ENCODE results near the gene CDK8.

The CDK8 gene

GRCh38 chr13:26390203-26390602 lies 136.3 kb downstream of the CDK8 start:
- no peaks in the 10 kb centered on the region for H3K4me1 ChIP-seq
- no peak overlapping the region for H3K9ac ChIP-seq
- peaks cover 46% of the 10 kb centered on the region for H3K36me3 ChIP-seq
- H3K27me3 ChIP-seq, result no peaks in the 10 kb centered on the region
- TF ChIP-seq Cebpa-rat (IDR thresholded peaks at IDR 0.05), result no peak
- H3K9me3 ChIP-seq, result no peaks in the 10 kb centered on the region
- H3K4me3 ChIP-seq, result no peak overlapping the region
- no peaks in the 10 kb centered on the region for H4K20me1 ChIP-seq
- H3K4me2 ChIP-seq, result no peak overlapping the region
- H3K27ac ChIP-seq, result no peak overlapping the region

- no peaks in the 10 kb centered on the region for H3K4me1 ChIP-seq
- H4K20me1 ChIP-seq, result no peaks in the 10 kb centered on the region
- H3K27ac ChIP-seq, result no peak overlapping the region
- no peak overlapping the region for H3K4me3 ChIP-seq
- no peak overlapping the region for H3K9ac ChIP-seq
- H3K9me3 ChIP-seq, result no peaks in the 10 kb centered on the region
- no peak for TF ChIP-seq Cebpa-rat (IDR thresholded peaks at IDR 0.05)
- H3K4me2 ChIP-seq, result no peak overlapping the region
- peaks cover 35% of the 10 kb centered on the region for H3K36me3 ChIP-seq
- no peaks in the 10 kb centered on the region for H3K27me3 ChIP-seq
Observed at GRCh38 chr13:26400545-26400944, 146.6 kb downstream of the CDK8 start.

- Histone ChIP-seq H3K4me1 (no peaks in the 10 kb centered on the region; the same call in 1 of the 2 replicates), H3K9me3 (no peaks in the 10 kb centered on the region), H4K20me1 (no peaks in the 10 kb centered on the region), H3K36me3 (peaks cover 41% of the 10 kb centered on the region), H3K27ac (no peak overlapping the region), H3K4me2 (no peak overlapping the region), H3K4me3 (no peak overlapping the region), H3K9ac (no peak overlapping the region), H3K27me3 (no peaks in the 10 kb centered on the region)
- no peak for TF ChIP-seq Cebpa-rat (IDR thresholded peaks at IDR 0.05)
Observed at GRCh38 chr13:26401069-26401468, 147.1 kb downstream of the CDK8 start.

- no peaks in the 10 kb centered on the region; the same call in 1 of the 2 replicates for H3K4me1 ChIP-seq
- no peaks in the 10 kb centered on the region for H3K27me3 ChIP-seq
- H3K9ac ChIP-seq, result no peak overlapping the region
- TF ChIP-seq Cebpa-rat (IDR thresholded peaks at IDR 0.05), result no peak
- H3K27ac ChIP-seq, result no peak overlapping the region
- H4K20me1 ChIP-seq, result no peaks in the 10 kb centered on the region
- H3K4me3 ChIP-seq, result no peak overlapping the region
- H3K36me3 ChIP-seq, result peaks cover 46% of the 10 kb centered on the region
- no peaks in the 10 kb centered on the region for H3K9me3 ChIP-seq
- no peak overlapping the region for H3K4me2 ChIP-seq
Observed at GRCh38 chr13:26401578-26402021, 147.7 kb downstream of the CDK8 start.

GRCh38 chr13:26406791-26407190 lies 152.9 kb downstream of the CDK8 start:
- Histone ChIP-seq H3K27me3 (no peaks in the 10 kb centered on the region), H3K9ac (no peak overlapping the region), H4K20me1 (no peaks in the 10 kb centered on the region), H3K27ac (no peak overlapping the region), H3K4me1 (no peaks in the 10 kb centered on the region; the same call in 1 of the 2 replicates), H3K36me3 (peaks cover 38% of the 10 kb centered on the region), H3K4me2 (no peak overlapping the region), H3K4me3 (no peak overlapping the region), H3K9me3 (no peaks in the 10 kb centered on the region)
- TF ChIP-seq Cebpa-rat (IDR thresholded peaks at IDR 0.05), result no peak

GRCh38 chr13:26411206-26411605 lies 157.3 kb downstream of the CDK8 start:
- peaks cover 11% of the 10 kb centered on the region for H3K36me3 ChIP-seq
- no peaks in the 10 kb centered on the region for H3K27me3 ChIP-seq
- no peaks in the 10 kb centered on the region for H3K9me3 ChIP-seq
- no peak overlapping the region for H3K9ac ChIP-seq
- no peak overlapping the region for H3K27ac ChIP-seq
- no peak overlapping the region for H3K4me3 ChIP-seq
- H4K20me1 ChIP-seq, result no peaks in the 10 kb centered on the region
- no peak for TF ChIP-seq Cebpa-rat (IDR thresholded peaks at IDR 0.05)
- no peaks in the 10 kb centered on the region for H3K4me1 ChIP-seq
- H3K4me2 ChIP-seq, result no peak overlapping the region

GRCh38 chr13:26412263-26412662 lies 158.3 kb downstream of the CDK8 start:
- no peak overlapping the region for H3K4me2 ChIP-seq
- H3K4me1 ChIP-seq, result no peaks in the 10 kb centered on the region
- no peak for TF ChIP-seq Cebpa-rat (IDR thresholded peaks at IDR 0.05)

GRCh38 chr13:26412936-26413716 lies 159.2 kb downstream of the CDK8 start:
- H3K27ac ChIP-seq, result no peak overlapping the region
- no peaks in the 10 kb centered on the region for H3K4me1 ChIP-seq
- H3K36me3 ChIP-seq, result no peaks in the 10 kb centered on the region
- no peaks in the 10 kb centered on the region for H4K20me1 ChIP-seq
- H3K9ac ChIP-seq, result no peak overlapping the region
- no peak overlapping the region for H3K4me3 ChIP-seq
- TF ChIP-seq Cebpa-rat (IDR thresholded peaks at IDR 0.05), result no peak
- H3K4me2 ChIP-seq, result no peak overlapping the region
- H3K9me3 ChIP-seq, result no peaks in the 10 kb centered on the region
- H3K27me3 ChIP-seq, result no peaks in the 10 kb centered on the region

More at GRCh38 chr13:26412263-26412662, 158.3 kb downstream of the CDK8 start:
- Histone ChIP-seq H3K27me3 (no peaks in the 10 kb centered on the region), H3K9ac (no peak overlapping the region), H4K20me1 (no peaks in the 10 kb centered on the region), H3K9me3 (no peaks in the 10 kb centered on the region), H3K36me3 (0 out of 2 replicates have a peak, but pooled peaks cover under 1% of the 10 kb centered on the region), H3K4me3 (no peak overlapping the region), H3K27ac (no peak overlapping the region)

- Histone ChIP-seq H3K4me2 (no peak overlapping the region), H3K4me3 (no peak overlapping the region), H3K27me3 (no peaks in the 10 kb centered on the region), H3K9me3 (no peaks in the 10 kb centered on the region), H4K20me1 (no peaks in the 10 kb centered on the region), H3K4me1 (no peaks in the 10 kb centered on the region), H3K9ac (no peak overlapping the region), H3K27ac (no peak overlapping the region), H3K36me3 (no peaks in the 10 kb centered on the region)
- TF ChIP-seq Cebpa-rat (IDR thresholded peaks at IDR 0.05), result no peak
Observed at GRCh38 chr13:26420282-26420960, 166.5 kb downstream of the CDK8 start.

- Histone ChIP-seq H3K27me3 (no peaks in the 10 kb centered on the region), H3K4me2 (no peak overlapping the region), H4K20me1 (no peaks in the 10 kb centered on the region), H3K27ac (no peak overlapping the region), H3K4me1 (no peaks in the 10 kb centered on the region), H3K4me3 (no peak overlapping the region), H3K9me3 (no peaks in the 10 kb centered on the region), H3K36me3 (no peaks in the 10 kb centered on the region), H3K9ac (no peak overlapping the region)
- TF ChIP-seq Cebpa-rat (IDR thresholded peaks at IDR 0.05), result no peak
Observed at GRCh38 chr13:26422036-26422435, 168.1 kb downstream of the CDK8 start.

All from BLaER1 (cell line).